ENCODE results near the gene TRMT1L. TPM values are rescaled to one million over a fixed set of nuclear protein-coding genes. Genes with fewer than 3 reads are reported as not detected.

Gene TRMT1L
- total and polyA plus RNA-seq, 2 experiments from 2014 or later, result 11.7 to 30.8 TPM

DNA sequence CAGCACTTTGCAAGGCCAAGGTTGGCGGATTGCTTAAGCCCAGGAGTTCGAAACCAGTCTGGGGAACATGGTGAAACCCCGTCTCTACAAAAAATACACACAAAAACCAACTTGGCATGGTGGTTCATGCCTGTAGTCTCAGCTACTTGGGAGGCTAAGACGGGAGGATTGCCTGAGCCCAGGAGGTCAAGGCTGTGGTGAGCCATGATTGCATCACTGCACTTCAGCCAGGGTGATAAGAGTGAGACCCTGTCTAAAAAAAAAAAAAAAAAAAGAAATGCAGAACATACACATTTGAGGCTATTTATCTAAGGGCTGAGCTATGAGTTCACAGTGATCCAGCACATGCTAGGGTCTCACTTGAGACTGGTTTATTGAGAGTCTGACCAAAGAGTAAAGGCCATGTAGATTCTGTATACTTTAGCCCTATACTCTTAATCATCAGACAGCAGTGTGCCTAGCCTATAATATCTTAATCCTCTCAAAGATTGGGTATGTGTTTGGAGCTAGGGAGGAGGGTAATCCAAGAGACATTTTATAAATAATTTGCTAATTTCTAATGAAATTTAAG lies 87.5 kb downstream of the TRMT1L start:
- peaks cover 56% of the 10 kb centered on the region for H3K4me1 Mint-ChIP-seq
- 0 out of 2 replicates have a peak overlapping the region, but pooled peaks have one; percentile 34 for H3K27ac Mint-ChIP-seq
- Histone ChIP-seq H3K4me2 (0 out of 2 replicates have a peak overlapping the region, but pooled peaks have one; percentile 22), H3K4me3 (no peak overlapping the region), H3K79me2 (replicated peaks; ENCODE audit: insufficient read depth) (peaks cover 100% of the 10 kb centered on the region), H4K20me1 (replicated peaks; ENCODE audit: insufficient read depth) (0 out of 2 replicates have a peak, but pooled peaks cover 4% of the 10 kb centered on the region), H3K36me3 (ENCODE audit: insufficient read depth) (no peaks in the 10 kb centered on the region), H3K27ac (ENCODE audit: low read depth) (no peak overlapping the region), H3F3A (replicated peaks; ENCODE audit: low read depth) (no peaks in the 10 kb centered on the region), H3K27me3 (ENCODE audit: insufficient read depth) (no peaks in the 10 kb centered on the region), H2AFZ (no peak overlapping the region), H3K4me1 (ENCODE audit: insufficient read depth) (peaks cover 53% of the 10 kb centered on the region), H3K9me2 (ENCODE audit: insufficient read depth) (no peaks in the 10 kb centered on the region)
- DNase-seq (ENCODE audit: low spot score), result no peak
- no peaks in the 10 kb centered on the region for H3K27me3 Mint-ChIP-seq (ENCODE audit: insufficient read depth, low read depth, poor library complexity)
- ATAC-seq, result no peak
- H3K36me3 Mint-ChIP-seq (ENCODE audit: low read depth), result peaks cover 24% of the 10 kb centered on the region
- H3K4me3 Mint-ChIP-seq, result no peak overlapping the region
- no peak for TF ChIP-seq JUNB (IDR thresholded peaks at IDR 0.05; ENCODE audit: unreplicated experiment)
- TF ChIP-seq REST (IDR thresholded peaks at IDR 0.05; ENCODE audit: unreplicated experiment), result no peak
- TF ChIP-seq EZH2 (IDR thresholded peaks at IDR 0.05; ENCODE audit: low read depth, unreplicated experiment), result no peak
- TF ChIP-seq, protein P1, sequence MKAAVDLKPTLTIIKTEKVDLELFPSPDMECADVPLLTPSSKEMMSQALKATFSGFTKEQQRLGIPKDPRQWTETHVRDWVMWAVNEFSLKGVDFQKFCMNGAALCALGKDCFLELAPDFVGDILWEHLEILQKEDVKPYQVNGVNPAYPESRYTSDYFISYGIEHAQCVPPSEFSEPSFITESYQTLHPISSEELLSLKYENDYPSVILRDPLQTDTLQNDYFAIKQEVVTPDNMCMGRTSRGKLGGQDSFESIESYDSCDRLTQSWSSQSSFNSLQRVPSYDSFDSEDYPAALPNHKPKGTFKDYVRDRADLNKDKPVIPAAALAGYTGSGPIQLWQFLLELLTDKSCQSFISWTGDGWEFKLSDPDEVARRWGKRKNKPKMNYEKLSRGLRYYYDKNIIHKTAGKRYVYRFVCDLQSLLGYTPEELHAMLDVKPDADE (IDR thresholded peaks at IDR 0.05), result no peak
- TF ChIP-seq, protein P2, sequence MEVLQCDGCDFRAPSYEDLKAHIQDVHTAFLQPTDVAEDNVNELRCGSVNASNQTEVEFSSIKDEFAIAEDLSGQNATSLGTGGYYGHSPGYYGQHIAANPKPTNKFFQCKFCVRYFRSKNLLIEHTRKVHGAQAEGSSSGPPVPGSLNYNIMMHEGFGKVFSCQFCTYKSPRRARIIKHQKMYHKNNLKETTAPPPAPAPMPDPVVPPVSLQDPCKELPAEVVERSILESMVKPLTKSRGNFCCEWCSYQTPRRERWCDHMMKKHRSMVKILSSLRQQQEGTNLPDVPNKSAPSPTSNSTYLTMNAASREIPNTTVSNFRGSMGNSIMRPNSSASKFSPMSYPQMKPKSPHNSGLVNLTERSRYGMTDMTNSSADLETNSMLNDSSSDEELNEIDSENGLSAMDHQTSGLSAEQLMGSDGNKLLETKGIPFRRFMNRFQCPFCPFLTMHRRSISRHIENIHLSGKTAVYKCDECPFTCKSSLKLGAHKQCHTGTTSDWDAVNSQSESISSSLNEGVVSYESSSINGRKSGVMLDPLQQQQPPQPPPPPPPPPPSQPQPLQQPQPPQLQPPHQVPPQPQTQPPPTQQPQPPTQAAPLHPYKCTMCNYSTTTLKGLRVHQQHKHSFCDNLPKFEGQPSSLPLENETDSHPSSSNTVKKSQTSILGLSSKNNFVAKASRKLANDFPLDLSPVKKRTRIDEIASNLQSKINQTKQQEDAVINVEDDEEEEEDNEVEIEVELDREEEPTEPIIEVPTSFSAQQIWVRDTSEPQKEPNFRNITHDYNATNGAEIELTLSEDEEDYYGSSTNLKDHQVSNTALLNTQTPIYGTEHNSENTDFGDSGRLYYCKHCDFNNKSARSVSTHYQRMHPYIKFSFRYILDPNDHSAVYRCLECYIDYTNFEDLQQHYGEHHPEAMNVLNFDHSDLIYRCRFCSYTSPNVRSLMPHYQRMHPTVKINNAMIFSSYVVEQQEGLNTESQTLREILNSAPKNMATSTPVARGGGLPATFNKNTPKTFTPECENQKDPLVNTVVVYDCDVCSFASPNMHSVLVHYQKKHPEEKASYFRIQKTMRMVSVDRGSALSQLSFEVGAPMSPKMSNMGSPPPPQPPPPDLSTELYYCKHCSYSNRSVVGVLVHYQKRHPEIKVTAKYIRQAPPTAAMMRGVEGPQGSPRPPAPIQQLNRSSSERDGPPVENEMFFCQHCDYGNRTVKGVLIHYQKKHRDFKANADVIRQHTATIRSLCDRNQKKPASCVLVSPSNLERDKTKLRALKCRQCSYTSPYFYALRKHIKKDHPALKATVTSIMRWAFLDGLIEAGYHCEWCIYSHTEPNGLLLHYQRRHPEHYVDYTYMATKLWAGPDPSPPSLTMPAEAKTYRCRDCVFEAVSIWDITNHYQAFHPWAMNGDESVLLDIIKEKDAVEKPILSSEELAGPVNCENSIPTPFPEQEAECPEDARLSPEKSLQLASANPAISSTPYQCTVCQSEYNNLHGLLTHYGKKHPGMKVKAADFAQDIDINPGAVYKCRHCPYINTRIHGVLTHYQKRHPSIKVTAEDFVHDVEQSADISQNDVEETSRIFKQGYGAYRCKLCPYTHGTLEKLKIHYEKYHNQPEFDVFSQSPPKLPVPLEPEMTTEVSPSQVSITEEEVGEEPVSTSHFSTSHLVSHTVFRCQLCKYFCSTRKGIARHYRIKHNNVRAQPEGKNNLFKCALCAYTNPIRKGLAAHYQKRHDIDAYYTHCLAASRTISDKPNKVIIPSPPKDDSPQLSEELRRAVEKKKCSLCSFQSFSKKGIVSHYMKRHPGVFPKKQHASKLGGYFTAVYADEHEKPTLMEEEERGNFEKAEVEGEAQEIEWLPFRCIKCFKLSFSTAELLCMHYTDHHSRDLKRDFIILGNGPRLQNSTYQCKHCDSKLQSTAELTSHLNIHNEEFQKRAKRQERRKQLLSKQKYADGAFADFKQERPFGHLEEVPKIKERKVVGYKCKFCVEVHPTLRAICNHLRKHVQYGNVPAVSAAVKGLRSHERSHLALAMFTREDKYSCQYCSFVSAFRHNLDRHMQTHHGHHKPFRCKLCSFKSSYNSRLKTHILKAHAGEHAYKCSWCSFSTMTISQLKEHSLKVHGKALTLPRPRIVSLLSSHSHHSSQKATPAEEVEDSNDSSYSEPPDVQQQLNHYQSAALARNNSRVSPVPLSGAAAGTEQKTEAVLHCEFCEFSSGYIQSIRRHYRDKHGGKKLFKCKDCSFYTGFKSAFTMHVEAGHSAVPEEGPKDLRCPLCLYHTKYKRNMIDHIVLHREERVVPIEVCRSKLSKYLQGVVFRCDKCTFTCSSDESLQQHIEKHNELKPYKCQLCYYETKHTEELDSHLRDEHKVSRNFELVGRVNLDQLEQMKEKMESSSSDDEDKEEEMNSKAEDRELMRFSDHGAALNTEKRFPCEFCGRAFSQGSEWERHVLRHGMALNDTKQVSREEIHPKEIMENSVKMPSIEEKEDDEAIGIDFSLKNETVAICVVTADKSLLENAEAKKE (CRISPR knock-in tag; IDR thresholded peaks at IDR 0.05), result no peak
- no peak for TF ChIP-seq STAT1 (IDR thresholded peaks at IDR 0.05; ENCODE audit: unreplicated experiment)
- no peak for TF ChIP-seq POLR2AphosphoS5 (IDR thresholded peaks at IDR 0.05; ENCODE audit: low read depth)
- no peak for TF ChIP-seq CREB1 (CRISPR knock-in tag; IDR thresholded peaks at IDR 0.05; ENCODE audit: low read depth)
- no peak for TF ChIP-seq NANOG (IDR thresholded peaks at IDR 0.05; ENCODE audit: borderline replicate concordance)
- no peak for TF ChIP-seq EZH2phosphoT487 (IDR thresholded peaks at IDR 0.05; ENCODE audit: unreplicated experiment)
- no peak for TF ChIP-seq CTCF (conservative IDR thresholded peaks at IDR 0.05; ENCODE audit: low read depth in 2 of 2)
- no peak for TF ChIP-seq ZNF114 (CRISPR knock-in tag; IDR thresholded peaks at IDR 0.05)
- TF ChIP-seq ZNF331 (CRISPR knock-in tag; IDR thresholded peaks at IDR 0.05; ENCODE audit: low read depth), result no peak
- H3K9me3 Mint-ChIP-seq, result no peaks in the 10 kb centered on the region
